ENCODE data around the gene TTC1.
"Not testable (repeated sequence)": the region's sequence is repeated elsewhere in the genome, so short reads cannot be mapped to it uniquely, and the experiment has no call there.

Gene TTC1

DNA sequence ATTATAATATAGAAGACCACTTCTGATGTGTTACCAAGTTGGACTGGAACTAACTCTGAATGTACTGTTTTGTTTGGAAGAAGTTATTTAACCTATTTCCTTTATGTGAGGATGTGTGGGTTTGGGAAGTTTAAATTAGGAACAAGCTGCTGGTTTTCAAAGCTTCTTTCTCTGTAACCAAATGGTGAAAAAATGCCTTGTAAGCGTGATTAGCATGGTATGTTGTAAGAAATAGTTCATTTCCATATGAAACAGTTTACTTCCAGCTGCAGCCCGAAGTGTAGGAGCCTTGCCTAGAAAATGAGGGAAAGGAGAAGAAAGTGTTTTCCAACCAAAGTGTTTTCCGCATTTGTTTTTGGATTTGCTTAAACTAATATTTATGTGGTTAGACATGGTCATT lies 36.0 kb downstream of the TTC1 start:
- no peak for DNase-seq

DNA sequence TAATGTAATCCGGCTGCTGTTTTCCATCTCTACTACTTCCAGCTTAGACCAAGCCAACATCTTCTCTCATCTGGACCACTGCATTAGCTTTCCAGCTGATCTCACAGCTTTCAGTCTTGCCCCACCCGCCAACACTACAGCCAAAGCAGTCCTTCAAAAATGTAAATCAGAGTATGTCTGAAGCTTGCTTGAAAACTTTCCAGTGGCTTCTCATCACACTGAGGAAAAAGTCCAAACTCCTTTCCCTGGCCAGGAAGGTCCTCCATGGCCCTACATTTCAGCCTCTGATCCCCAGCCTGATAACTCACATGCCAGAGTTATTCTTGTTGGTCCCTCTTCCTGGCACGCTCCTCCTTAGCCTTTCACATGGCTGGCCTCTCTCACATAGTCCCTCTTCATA lies 38.5 kb downstream of the TTC1 start:
- no peak for DNase-seq

DNA sequence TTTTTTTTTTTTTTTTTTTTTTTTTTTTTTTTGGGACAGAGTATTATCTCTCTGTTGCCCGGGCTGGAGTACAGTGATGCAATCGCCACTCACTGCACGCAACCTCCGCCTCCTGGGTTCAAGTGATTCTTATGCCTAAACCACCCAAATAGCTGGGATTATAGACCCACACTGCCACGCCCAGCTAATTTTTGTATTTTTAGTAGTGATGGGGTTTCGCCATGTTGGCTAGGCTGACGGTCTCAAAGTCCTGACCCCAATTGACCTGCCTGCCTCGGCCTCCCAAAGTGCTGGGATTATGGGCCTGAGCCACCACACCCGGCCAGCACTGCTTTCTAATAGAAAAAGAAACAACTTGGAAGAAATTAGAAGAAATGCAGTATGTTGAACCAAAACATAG lies 39.2 kb downstream of the TTC1 start:
- DNase-seq = no peak

- DNase-seq = no peak
Observed at GRCh38 chr5:160049099-160049498, 40.2 kb downstream of the TTC1 start.

- DNase-seq = no peak
Observed at GRCh38 chr5:160054047-160054446, 45.1 kb downstream of the TTC1 start.

DNA sequence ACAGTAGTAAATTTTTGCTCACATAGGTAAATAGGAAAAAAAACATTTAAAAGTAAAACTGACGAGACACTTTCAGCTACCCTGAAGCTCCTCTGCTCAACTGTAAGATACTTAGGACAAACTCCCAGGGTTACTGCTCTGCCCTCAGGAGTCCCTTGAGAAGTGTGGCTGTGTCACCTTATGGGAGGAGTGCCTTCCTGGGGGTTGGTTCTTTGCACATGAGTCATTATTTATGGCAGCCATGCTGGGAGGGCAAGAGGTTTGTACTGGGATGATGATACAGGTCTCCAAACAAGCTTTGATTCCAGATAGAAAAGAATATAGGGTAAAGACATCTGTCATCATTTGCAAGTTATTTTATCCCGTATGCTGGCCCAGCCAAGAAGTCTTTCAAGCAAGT lies 45.9 kb downstream of the TTC1 start:
- no peak for DNase-seq

DNA sequence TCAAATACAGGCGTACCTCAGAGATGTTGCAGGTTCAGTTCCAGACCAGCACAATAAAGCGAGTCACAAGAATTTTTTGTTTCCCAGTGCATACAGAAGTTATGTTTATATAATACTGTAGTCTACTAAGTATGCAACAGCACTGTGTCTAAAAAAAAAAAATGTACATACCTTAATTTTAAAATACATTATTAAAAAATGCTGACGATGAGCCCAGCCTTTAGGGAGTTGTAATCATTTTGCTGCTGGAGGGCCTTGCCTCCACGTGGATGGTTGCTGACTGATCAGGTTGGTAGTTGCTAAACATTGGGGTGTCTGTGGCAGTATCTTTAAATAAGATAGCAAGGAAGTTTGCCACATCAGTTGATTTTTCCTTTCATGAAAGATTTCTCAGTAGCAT lies 48.3 kb downstream of the TTC1 start:
- no peak for DNase-seq

GRCh38 chr5:160060001-160060400 lies 51.1 kb downstream of the TTC1 start:
- no peak for DNase-seq

- DNase-seq = no peak
Observed at GRCh38 chr5:160061770-160062169, 52.8 kb downstream of the TTC1 start.

DNA sequence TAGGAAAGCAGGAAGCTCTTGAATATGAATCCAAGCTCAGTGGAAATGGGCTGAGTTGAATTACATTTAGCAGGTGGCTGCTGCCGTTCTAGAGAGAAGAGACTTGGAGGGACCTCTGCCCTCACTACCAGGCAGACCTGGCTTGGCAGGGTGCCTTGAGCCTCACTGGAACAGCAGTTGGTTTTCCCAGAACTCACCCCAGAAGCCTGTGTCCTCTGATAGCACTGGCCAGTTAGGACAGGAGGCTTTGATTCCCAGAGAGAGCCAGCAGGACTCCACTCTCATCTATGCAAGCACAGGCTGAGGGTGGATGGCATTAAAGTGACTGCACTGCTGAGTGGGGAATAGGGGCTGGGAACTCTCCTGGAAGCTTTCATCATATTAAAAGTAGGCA lies 55.5 kb downstream of the TTC1 start:
- no peak for DNase-seq

DNA sequence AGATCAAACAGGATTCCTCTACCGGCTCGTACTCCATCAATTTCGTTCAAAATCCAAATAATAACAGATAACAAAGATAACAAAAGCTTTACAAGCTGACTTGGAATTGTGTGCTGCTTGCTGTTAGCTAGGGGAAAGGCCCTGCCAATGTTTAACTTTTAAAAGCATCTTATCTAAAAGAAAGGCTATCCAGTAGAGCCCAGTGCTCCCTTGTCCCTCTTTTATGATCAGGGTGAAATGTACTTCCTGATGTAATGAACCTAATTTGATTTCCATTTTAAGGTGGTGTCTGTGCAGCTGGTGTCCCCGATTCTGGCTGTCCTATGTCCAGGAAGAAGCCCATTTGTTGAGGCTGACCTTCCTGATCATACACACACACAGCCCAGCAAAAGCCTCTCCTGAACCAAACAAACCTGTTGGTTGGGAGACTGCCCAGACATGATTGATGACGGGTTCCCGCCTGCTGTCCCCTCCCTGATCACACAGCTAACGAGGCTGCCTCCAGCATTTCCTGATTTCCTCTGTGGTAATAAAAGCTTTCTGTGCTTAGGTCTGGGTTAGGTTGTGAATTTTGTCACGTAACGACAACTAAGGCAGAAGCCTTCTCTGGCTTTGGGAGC lies 56.2 kb downstream of the TTC1 start:
- no peak for DNase-seq

GRCh38 chr5:160069120-160069519 lies 60.2 kb downstream of the TTC1 start:
- not testable (repeated sequence) for DNase-seq

- DNase-seq = no peak
Observed at GRCh38 chr5:160071516-160071915, 62.6 kb downstream of the TTC1 start.

DNA sequence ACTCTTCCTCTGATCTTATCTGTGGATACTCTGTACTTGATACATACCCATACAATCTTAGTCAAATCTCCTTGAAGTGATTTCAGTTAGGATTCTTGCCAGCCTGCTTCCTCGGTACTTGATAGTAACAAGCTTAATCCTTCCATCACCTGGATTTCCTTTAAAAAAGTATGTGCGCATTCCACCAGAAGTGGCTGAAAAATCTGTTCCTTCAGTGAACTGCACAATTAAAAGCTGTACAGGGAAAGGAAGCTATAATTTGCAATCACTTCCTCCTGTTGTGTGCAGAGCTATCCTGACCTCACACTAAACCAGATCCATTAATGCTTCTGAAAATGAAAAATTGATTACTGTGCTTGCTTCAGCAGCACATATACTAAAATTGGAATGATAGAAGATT lies 63.0 kb downstream of the TTC1 start:
- DNase-seq = no peak

GRCh38 chr5:160075073-160075472 lies 66.1 kb downstream of the TTC1 start:
- no peak for DNase-seq

GRCh38 chr5:160076997-160077396 lies 68.1 kb downstream of the TTC1 start:
- DNase-seq = no peak

DNA sequence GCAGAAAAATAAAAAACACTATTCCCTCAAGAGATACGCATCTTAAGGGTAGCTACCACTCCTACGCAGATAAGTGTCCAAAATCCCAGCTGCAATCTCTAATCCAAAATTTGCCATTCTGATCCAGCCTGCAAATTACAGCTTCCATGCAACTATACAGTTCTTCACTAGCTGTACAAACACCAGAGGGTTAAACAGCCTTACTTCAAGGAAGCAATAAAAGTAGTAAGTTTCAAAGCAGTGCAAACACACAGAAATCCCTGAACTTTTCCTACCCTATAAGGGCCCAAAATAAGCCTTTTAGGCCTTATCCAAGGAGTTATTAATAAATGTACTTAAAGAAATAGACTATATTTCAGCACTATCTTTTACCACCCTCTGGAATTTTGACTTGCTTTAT lies 70.8 kb downstream of the TTC1 start:
- DNase-seq = no peak

GRCh38 chr5:160081495-160081894 lies 72.6 kb downstream of the TTC1 start:
- DNase-seq = no peak

- no peak for DNase-seq
Observed at GRCh38 chr5:160082614-160083500, 73.9 kb downstream of the TTC1 start.

GRCh38 chr5:160083501-160083900 lies 74.6 kb downstream of the TTC1 start:
- no peak for DNase-seq

- DNase-seq = no peak
Observed at GRCh38 chr5:160084144-160084543, 75.2 kb downstream of the TTC1 start.

GRCh38 chr5:160087199-160087598 lies 78.3 kb downstream of the TTC1 start:
- no peak for DNase-seq

GRCh38 chr5:160088805-160089204 lies 79.9 kb downstream of the TTC1 start:
- no peak for DNase-seq

- no peak for DNase-seq
Observed at GRCh38 chr5:160089531-160089930, 80.6 kb downstream of the TTC1 start.

DNA sequence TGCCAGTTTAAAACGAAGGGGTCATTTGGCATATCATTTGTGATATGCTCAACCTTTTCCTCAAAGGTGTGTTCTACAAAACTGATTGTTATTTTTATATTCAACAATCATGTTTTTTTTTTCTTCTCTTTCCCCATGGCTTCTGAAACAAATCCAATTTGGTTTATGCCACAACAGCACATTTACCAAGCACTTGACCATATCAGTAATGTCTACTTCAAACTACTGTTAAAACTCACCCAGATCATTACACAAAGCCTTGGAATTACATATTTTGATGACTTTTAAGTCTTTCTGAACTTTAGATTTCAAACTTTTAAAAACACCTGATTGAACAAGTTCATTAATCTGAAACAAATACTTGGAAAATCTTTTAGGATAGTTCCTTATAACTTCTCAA lies 81.1 kb downstream of the TTC1 start:
- no peak for DNase-seq
